ENCODE results near the gene LTBP3.

LTBP3 gene

DNA sequence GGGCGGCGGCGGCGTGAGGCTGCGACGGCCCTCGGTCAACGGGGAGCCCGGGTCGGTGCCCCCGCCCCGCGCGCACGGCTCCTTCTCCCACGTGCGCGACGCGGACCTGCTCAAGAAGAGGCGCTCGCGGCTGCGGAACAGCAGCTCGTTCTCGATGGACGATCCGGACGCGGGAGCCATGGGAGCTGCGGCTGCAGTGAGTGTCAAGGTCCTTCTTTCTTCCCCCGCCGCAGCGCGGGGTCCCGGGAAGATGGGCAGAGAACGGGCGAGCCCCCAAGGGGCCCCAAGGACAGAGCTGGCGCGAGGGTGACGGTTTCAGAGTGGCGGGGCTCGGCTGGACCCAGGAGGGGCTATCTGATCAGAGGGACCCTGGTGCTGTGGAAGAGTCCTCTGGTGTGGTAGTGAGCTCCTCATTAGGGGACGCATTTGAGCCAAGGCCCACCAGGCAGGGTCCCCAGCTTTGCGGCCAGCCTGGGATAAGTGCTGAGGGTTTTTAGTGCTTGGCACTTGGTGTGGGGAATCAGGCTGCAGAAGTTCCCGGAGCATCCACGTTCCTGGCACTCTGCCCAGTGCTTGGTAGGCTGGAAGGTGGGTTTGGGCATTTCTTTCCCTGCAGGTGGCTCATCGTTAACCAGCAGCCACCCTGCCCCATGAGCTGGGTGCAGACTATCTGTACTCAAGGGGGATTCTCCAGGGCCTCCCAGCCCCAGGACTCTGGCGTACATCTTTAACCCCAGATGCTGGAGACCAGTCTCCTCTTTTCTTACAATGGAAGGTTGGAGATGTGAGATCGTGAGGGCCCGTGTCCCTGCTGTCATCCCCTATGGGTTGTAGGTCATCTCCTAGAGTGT is 27.5 kb upstream of the LTBP3 start:
- no peak for DNase-seq

DNA sequence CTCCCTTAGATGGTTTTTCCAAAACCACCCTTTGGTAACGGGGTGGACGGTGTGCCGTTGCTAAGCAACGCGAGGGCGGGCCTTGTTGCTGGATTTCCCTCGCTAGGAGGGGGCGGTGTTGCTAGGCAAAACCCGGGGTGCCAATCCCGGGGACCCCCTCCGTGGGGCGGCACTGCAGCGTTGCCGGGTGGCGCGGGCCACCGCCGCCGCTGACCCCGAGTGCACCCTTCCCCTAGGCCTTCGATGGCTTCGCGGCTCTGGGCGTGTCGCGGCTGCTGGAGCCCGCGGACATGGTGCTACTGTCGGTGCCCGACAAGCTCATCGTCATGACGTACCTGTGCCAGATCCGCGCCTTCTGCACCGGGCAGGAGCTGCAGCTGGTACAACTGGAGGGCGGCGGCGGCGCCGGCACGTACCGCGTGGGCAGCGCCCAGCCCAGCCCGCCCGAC is 26.6 kb upstream of the LTBP3 start:
- DNase-seq = no peak

DNA sequence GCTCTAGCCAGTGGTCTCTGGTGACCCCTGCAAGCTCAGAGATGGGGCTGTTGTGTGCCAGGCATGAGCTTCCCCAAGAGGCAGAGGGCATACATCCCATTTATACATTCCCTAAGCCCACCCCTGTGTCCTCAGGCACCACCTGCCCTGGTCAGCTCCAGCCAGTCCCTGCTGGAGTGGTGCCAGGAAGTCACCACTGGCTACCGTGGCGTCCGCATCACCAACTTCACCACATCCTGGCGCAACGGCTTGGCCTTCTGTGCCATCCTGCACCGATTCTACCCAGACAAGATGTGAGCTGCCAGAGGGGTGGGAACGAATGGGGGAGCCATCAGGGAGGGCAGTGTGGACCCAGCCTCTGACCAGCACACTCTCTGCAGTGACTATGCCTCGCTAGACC is 25.9 kb upstream of the LTBP3 start:
- DNase-seq = no peak

DNA sequence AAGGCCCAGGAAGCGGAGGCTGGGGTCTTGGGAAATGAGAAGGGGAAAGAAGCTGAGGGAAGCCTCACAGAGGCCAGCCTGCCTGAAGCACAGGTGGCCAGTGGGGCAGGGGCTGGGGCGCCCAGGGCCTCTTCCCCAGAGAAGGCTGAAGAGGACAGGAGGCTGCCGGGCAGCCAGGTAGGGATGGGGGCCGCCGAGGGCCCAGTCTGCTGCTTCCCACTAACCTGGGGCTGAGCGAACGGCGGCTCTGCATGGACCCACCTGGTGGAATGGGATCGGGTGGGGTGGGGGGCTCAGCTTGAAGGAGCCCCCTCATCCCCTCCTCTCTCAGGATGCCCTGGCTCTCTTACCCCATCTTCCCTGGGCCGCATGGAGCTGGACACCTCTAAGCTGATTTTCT is 25.4 kb upstream of the LTBP3 start:
- DNase-seq = no peak

DNA sequence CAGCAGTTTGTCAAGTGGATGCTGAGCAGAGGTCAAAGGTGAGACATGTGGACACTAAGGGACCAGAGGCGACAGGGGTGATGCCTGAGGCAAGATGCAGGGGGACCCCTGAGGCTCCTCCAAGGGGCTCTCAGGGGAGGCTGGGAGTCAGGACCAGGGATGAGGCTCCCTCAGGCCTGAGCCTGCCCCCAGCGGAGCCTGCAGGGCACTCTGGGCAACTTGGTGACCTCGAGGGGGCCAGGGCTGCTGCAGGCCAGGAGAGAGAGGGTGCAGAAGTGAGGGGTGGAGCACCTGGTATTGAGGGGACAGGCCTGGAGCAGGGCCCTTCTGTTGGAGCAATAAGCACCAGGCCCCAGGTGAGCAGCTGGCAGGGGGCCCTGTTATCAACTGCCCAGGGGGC is 23.8 kb upstream of the LTBP3 start:
- DNase-seq = no peak

DNA sequence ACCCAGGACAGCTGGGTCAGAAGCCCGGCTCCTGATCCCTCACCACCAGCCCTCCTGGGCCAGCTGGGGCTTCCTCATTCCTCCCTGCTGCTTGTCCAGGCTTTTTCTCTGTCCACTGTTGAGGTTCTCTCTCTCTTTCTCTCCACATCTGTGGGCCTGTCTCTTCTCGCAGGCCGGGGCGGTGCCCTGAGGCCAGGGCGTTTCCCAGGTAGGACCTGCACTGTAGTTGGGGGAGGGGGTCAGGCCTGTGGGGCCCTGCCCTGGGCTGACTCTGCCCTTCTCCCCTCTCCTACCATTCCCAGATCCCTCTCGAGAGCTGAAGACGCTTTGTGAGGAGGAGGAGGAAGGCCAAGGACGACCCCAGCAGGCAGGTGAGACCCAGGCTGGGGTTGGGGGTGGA is 22.6 kb upstream of the LTBP3 start:
- DNase-seq = no peak

DNA sequence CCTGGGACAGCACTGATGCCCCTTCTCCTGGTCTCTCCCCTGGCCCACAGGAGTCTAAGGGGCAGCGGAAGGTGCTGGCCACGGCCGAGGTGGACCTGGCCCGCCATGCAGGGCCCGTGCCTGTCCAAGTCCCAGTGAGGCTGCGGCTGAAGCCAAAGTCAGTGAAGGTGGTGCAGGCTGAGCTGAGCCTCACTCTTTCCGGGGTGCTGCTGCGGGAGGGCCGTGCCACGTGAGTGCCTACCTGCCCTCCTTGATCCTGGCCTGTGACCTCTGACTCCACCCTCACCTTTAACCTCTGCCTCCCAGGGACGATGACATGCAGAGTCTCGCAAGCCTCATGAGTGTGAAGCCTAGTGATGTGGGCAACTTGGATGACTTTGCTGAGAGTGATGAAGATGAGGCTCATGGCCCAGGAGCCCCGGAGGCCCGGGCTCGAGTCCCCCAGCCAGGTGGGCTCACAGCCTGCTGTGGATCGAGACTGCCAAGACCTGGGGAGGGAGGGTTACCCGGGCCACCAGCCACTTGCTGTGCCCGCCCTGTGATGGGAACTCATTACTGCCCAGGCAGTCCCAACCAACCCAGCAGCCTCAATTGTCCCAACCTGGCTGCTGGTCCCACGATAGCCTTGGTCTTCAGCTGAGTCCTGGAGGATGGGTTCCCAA is 22.0 kb upstream of the LTBP3 start:
- DNase-seq = no peak

DNA sequence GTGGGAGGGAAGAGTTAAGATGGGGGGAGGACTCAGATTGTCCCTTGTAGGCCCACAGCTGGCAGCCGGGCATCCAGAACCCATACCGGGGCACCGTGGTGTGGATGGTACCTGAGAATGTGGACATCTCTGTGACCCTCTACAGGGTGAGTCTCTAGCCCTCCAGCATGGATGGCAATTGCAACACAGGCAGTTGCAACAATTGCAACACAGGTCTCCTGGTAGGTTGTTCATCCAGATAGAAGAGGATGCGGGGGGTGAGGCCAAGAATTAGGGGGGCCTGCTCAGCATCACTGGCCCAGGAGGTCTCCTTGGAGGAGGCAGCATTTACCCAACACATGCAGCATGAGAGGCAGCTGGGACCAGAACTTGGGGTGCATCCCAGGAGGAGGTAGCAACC is 21.1 kb upstream of the LTBP3 start:
- DNase-seq = no peak

DNA sequence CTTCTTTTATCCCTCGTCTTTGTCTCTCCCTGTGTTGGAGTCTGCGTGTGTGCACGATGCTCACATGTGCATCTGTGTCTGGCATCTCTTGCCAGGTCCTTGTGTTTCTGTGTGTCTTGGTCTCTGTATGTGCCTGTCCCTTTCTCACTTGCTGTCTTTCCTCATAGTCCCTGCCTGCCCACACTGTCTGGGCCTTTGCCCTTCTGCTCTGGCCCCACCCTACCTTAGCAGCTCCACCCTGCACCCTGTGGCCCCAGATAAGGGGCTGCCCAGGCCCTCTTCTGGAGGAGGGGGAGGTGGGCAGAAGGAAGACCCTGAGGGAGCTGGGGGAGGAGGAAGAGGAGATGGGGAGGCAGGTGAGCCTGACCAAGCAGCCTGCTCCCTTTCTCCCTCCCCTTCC is 20.5 kb upstream of the LTBP3 start:
- no peak for DNase-seq

DNA sequence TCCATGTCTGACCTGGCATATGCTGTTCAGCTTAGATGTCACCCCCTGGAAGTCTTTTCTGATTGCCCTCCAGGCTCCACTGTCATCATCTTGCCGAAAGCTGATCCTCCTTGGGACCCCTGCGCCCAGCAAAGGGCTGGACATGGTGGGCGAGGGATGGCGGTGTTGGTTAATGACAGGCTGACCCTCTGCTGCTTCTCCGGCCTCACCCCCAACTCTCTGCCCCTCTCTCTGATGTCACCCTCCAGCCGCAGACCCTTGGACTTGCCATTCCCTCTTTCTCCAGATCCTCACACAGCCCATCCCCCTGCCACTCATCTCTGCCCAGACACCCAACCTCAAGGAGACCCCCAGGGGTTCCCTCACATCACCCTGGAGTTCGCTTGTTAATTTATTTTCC is 20.0 kb upstream of the LTBP3 start:
- DNase-seq = no peak

DNA sequence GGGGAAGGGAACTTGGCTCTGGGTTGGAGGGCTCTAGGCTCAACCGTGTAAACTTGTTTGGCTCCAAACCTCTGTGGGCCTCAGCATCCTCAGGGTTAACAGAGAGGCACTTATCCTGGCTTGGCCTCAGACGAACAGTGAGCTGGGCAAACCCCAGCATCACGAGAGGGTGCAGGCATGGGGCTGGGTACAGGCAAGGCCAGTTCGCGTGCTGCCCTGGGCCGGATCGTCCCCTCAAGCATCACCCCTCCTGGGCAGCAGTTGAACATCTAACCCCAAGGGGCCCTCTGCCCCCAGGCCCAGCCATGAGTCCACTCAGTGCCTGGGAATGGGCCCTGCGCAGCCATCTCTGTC is 19.6 kb upstream of the LTBP3 start:
- DNase-seq = no peak

DNA sequence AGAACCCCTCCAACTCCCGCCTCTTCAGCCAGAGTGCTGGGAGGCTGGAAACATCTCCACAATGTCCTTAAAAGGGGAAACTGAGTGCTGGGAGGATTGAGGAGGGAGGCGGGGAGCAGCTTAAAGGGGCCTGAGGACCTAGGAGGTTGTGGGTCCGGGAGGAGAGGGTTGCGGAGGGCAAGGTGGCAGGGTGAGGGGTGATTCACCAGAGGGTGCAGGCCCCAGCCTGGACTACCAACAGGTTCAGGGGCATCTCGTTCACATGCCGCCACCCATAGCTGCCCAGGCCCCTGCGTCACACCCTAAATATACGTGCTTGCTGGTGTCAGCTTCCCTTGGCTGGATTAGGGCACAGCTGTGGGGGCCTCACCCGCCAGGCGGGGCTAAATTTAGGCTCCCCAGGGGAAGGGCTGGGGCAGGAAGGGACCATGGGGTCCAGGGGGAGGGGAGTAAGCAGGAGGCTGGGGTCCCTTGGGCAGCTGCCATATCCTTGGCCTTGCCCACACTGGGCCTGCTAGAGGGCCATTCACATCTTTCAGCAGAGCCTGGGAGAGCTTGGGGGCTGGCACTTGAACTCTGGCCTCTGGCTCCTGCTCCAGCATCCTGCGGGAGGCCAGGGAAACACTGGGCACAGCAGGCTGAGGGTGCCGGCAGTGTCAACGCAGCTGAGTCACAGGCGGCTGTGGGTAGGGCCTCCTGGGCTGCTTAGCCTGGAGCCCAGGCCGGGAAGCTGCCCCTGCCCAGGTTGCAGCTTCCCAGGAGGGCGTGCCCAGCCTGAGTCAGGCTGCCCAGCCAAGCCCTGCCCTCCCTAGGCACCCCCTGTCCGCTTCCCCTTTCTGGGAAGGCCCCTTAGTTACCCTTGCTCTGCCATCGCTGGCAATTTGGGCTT is 19.0 kb upstream of the LTBP3 start:
- DNase-seq = no peak

DNA sequence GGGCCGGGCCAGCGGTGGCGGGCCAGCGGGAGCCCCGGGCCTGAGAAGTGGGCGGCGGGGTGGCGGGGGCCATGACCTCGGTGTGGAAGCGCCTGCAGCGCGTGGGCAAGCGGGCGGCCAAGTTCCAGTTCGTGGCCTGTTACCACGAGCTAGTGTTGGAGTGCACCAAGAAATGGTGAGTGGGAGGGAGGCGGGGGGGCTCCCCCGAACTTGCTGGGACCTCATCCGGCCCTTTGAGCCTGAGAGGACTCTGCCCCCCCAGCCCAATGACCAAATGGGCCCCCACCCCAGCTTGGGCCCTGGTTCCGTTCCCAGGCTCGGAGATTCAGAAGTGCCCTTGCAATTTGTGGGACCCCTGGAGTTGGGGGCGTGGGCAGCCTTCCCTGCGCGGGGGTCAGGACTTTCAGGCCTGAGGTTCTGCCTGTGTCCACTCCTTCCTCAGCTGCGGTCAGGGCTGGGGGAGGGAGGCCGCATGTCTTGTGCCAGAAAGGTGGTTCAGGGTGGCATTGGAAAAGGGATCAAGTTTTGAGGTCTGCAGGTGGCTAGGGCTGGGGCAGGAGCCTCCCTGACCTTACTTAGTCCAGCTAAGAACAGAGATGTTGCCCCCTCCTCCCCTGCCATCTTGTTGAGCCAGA is 18.2 kb upstream of the LTBP3 start:
- DNase-seq = no peak

DNA sequence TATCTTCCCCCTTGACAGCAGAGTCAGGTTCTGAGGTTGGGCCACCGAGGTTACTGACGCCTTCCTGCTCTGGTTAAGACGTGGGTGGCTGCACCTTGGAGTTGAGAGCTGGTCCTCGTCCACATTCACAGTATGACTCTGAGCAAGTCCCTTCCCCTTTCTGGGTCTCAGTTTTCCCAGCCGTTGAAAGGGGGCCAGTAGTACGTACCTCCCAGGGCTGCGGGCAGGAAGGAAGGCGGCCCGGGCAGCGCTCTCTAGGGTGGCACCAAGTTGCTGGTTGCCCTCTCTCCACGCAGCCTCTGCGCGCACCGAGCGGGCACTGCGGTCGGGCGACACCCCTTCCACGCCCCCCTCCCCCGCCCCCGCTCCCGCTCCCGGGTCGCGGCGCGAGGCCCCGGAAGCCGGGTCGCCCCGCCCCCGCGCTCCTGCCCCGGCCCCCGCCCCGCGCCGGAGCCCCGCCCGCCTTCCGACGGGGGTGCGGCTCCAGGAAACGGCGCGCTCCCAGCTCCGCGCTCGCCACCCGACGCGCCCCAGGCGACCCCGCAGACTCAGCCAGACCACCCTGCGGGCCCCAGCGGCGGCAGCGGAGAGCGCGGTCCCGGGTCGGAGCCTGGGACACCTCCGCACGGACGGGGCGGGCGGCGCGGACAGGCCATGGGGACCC is 17.5 kb upstream of the LTBP3 start, which contains the start of gene EHBP1L1:
Gene EHBP1L1, plus strand, starts transcription at position 486 of the 664 bp plus-strand sequence. CDS start 250 bp downstream, outside the sequence.
- peak; percentile 83 for DNase-seq

DNA sequence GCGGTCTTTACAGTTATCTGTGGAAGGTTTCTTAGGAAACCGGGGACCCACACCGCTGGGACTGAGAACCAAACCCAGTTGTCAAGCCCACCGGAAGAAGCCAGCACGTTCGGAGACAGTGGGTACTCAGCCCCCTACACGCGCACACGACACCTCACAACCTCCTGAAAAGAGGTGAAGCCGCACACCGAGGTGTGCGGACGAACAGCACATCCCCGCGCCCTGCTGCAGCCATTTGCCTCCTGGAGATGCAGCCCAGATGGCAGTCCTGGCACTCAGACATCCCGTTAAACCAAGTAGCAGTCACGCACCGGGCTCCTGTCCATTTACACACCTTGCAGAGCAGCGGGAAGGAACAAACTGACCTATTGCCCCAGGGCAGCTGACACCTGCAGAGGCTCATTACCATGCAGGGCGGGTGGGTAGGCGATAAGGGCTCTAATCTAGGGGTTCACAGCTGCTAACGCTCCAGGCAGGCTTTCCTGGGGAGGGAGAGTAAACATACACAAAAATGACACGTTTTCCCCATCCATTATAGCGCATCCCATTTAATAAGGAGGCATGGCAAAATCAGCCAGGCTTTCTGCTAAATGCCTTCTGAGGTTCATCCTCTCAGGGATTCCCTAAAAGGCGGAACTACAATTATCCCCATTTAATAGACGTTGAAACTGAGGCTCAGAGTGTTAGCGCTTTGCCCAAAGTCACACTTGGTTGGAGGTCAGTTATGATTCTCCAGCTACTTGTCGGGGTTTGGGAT is 16.8 kb upstream of the LTBP3 start:
- DNase-seq = no peak

DNA sequence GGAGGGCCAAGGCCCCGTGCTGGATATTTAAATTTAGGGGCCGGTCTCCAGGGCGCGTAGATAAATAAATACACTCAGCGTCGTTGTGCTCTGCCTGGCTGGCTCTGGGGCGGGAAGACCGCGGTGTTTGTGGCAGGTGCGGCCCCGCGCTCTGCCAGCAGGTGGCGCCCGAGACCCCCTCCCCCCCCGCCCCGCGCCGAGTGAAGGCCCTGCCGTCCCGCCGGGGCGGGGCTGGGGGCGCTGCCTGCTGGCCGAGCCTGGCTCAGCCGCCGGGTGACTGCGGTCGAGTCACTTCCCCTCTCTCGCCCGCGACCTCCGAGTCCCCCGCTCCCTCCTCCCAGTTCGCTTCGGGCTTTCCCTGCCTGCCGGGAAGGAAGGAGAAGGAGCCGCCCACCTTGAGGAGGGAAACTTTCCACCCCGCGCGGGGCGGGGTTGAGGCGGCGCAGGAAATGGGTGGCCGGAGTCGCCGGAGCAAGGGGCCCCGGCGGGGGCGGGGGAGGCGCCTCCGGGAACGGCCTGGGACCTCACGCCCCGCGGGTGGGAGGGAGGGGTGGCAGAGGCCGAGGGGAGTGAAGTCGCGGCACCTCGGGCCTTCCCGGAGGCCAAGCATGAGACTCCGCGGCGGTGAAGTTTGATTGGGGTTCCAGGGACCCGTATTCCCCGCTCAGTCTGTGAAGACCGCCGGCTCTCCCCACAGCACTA is 16.1 kb upstream of the LTBP3 start:
- peak; percentile 98 for DNase-seq

DNA sequence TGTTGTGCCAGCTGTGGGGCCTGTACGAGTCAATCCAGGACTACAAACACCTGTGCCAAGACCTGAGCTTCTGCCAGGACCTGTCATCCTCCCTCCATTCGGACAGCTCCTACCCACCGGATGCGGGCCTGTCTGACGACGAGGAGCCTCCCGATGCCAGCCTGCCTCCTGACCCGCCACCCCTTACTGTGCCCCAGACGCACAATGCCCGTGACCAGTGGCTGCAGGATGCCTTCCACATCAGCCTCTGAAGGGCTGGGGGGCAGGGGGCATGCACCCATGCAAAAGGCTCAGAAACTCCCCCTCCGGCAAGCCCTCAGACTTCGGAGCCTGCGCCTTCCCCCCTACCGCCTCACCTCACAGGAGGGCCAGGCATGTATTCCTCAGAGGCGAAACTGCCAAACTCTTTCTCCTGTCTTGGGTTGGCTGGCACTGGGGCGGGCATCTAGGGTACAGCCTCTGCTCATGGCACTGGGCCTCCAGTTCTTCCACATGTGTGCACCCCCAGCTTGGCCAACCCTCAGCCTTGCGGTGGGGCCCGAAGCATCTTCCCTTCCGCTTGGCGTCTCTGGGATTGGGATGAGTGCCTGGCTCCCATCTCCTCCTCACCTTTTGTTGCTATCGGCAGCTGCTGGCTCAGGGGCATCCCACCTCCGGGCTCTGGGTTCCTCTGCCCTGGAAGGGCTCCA is 15.4 kb upstream of the LTBP3 start:
- no peak for DNase-seq

DNA sequence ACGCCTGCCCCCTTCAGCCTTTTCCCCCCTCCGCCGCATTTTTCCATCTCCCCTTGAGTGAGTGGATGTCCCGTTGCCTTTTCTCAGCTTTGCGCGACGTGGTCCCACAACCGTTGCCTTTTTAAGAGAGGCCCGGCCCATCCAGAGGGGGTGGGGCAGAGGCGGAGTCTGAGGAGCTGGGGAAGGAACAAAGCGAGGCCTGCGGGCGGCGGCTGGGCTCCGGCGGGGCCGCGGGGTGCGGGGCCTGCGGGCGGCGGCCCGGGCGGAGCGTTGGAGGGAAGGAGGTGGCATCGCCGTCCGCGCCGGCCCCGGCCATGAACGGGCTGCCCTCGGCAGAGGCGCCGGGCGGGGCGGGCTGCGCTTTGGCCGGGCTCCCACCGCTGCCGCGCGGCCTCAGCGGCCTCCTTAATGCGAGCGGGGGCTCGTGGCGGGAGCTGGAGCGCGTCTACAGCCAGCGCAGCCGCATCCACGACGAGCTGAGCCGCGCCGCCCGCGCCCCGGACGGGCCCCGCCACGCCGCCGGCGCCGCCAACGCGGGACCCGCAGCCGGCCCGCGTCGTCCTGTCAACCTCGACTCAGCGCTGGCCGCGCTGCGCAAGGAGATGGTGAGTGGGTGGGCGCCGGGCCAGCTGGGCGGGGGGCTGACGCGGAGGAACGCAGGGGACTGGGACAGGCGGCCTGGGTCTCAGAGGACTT is 14.3 kb upstream of the LTBP3 start, which contains the start of gene FAM89B:
Gene FAM89B, plus strand, starts transcription at position 183 of the 696 bp plus-strand sequence. Its CDS starts 132 bp downstream, at position 315.
- DNase-seq = peak; percentile 89

DNA sequence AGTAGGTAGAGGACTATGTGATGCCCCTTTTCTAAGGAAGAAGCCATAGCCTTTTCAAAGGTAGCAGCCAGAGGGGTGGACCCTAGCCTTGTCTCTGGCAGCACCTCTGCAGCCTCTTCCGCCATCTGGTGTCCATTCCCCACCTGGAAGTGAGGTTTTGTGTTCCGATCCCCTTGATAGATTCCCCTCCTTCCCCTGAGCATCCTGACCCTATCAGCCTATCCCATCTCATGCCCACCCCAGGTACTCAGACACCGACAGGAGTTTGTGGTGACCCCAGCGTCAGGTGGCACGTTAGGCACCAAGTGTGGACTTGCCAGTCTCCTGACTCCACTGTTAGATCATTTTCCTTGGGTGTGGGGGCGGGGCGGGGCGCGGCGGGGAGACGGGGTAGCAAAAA is 13.8 kb upstream of the LTBP3 start:
- DNase-seq = no peak

DNA sequence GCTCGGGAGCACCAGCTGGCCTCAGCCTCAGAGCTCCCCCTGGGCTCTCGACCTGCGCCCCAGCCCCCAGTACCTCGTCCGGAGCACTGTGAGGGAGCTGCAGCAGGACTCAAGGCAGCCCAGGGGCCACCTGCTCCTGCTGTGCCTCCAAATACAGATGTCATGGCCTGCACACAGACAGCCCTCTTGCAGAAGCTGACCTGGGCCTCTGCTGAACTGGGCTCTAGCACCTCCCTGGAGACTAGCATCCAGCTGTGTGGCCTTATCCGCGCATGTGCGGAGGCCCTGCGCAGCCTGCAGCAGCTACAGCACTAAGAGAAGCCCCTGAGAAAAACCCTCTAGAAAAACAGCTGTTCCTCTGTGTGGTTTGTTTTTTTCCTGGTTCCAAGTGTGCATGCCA is 13.3 kb upstream of the LTBP3 start:
- DNase-seq = no peak
